K562 (cell line): ENCODE data around the gene KAT6B. TPM values are rescaled to one million over a fixed set of nuclear protein-coding genes. Genes with fewer than 3 reads are reported as not detected.
A peak's percentile ranks its signal among the peaks of the same experiment; 100 is the strongest.

Experiments
- ATAC-seq: fragments of 200-7000 bp; cut with Tn5 transposase; 3 replicates; pipeline ENCODE4 v1.9.1; 2020; ENCODE audit warnings: moderate library complexity
- BruUV-seq: library from RNA; stranded (reverse); fragments of 400-500 nt; replicated peaks from 2 replicates; lab custom pipeline; 2021; lab: Mats Ljungman, UMichigan
- CTCF ChIA-PET: fragments of 300-600 bp; formaldehyde crosslinking; extraction: SDS; loops from one replicate; lab custom pipeline; 2021; ENCODE audit warnings: low intra/inter-chr PET ratio; lab: Yijun Ruan, JAX
- POLR2A ChIA-PET: fragments of 300-600, 350-650 bp; sonication (Branson Sonifier 250); formaldehyde crosslinking; extraction: SDS; loops from one replicate; lab custom pipeline; 2021; ENCODE audit warnings: antibody characterized with exemption, inconsistent platforms; lab: Yijun Ruan, JAX
- DNase-seq, 4 experiments: peaks; one replicate each; pipeline versions ENCODE4 v3.0.0 to v3.0.0-alpha.2; 2011 to 2018; ENCODE audit warnings: low spot score in 3 of 4, mixed read lengths in 3 of 4; ENCODE audit errors: extremely low read depth in 1 of 4
- FAIRE-seq: peaks from 2 replicates; lab custom pipeline; 2011; peaks lifted over from hg19 to GRCh38; lab: Jason Lieb, UNC
- H2AFZ ChIP-seq: 2 replicates; pipeline ENCODE4 v1.6.0; 2011; ENCODE audit warnings: low read depth, low read length, control low read depth, inconsistent platforms
- H3K27ac ChIP-seq: fragments of 200-600 bp; 3 replicates; pipeline ENCODE4 v1.8.0; 2011; ENCODE audit warnings: low read depth, mild to moderate bottlenecking, control low read depth, inconsistent platforms, low read length, moderate library complexity, mixed read lengths; ENCODE audit errors: extremely low read depth
- H3K27me3 ChIP-seq, 2 experiments: fragments of 300-600 bp in 1 of 2; 2 replicates in 1 of 2; 3 replicates in 1 of 2; pipeline versions ENCODE4 v1.6.0 to v1.8.0; 2011; ENCODE audit warnings: inconsistent platforms in 2 of 2, low read length in 2 of 2, mild to moderate bottlenecking in 1 of 2, mixed read lengths in 1 of 2, moderate library complexity in 1 of 2; ENCODE audit not compliant: control insufficient read depth in 2 of 2, insufficient read depth in 2 of 2
- H3K36me3 ChIP-seq: fragments of 300-600 bp; 3 replicates; pipeline ENCODE4 v1.8.0; 2011; ENCODE audit warnings: mild to moderate bottlenecking, low read length, inconsistent platforms; ENCODE audit not compliant: control insufficient read depth, insufficient read depth
- H3K4me1 ChIP-seq, 2 experiments: fragments of 200-600 bp in 1 of 2; replicated peaks in 1 of 2; 2 replicates in 1 of 2; 3 replicates in 1 of 2; pipeline versions ENCODE4 v1.5.1 to v1.8.0; 2011; ENCODE audit warnings: inconsistent platforms in 2 of 2, low read length in 2 of 2, mild to moderate bottlenecking in 1 of 2, mixed read lengths in 1 of 2, moderate library complexity in 1 of 2; ENCODE audit not compliant: control insufficient read depth in 2 of 2, insufficient read depth in 2 of 2
- H3K4me2 ChIP-seq: 2 replicates; pipeline ENCODE4 v1.6.1; 2011; ENCODE audit warnings: low read length, control low read depth, inconsistent platforms, mixed read lengths; ENCODE audit not compliant: insufficient read depth
- H3K4me3 ChIP-seq: fragments of 200-600 bp; sonication (generic), shearing (Covaris generic); 2 replicates; pipeline ENCODE4 v1.5.1; 2016; ENCODE audit warnings: control low read depth, inconsistent platforms
- H3K79me2 ChIP-seq: fragments of 200-600 bp; 3 replicates; pipeline ENCODE4 v1.8.0; 2011; ENCODE audit warnings: low read length, inconsistent platforms; ENCODE audit not compliant: control insufficient read depth, insufficient read depth
- H3K9ac ChIP-seq, 2 experiments: 2 replicates each; pipeline versions ENCODE4 v1.6.0 to v1.6.1; 2011; ENCODE audit warnings: low read depth in 2 of 2, low read length in 2 of 2, control low read depth in 1 of 2, inconsistent platforms in 1 of 2, mild to moderate bottlenecking in 1 of 2, mixed read lengths in 1 of 2; ENCODE audit not compliant: insufficient read depth in 1 of 2
- H3K9me1 ChIP-seq: one replicate; pipeline ENCODE4 v1.6.0; 2011; ENCODE audit warnings: inconsistent platforms, mild to moderate bottlenecking, low read length, moderate library complexity; ENCODE audit not compliant: control insufficient read depth, insufficient read depth
- H3K9me3 ChIP-seq: replicated peaks from 2 replicates; pipeline ENCODE4 v1.5.1; 2011; ENCODE audit warnings: low read depth, low read length, inconsistent platforms; ENCODE audit not compliant: control insufficient read depth, insufficient read depth
- H4K20me1 ChIP-seq: replicated peaks from 2 replicates; pipeline ENCODE4 v1.6.1; 2011; ENCODE audit warnings: low read length, inconsistent platforms, mixed read lengths; ENCODE audit not compliant: control insufficient read depth, insufficient read depth
- GATAD2A ChIP-seq: fragments of 450-650 bp; IDR thresholded peaks from 2 replicates; pipeline ENCODE4 v1.6.1; 2017
- KDM5B ChIP-seq: fragments of 200-600 bp; sonication (generic); IDR thresholded peaks from 2 replicates; pipeline ENCODE4 v1.6.1; 2012; ENCODE audit warnings: low read depth, mild to moderate bottlenecking, moderate library complexity, low read length, control low read depth, inconsistent platforms; ENCODE audit not compliant: insufficient replicate concordance
- NCOA4 ChIP-seq: fragments of 450-650 bp; IDR thresholded peaks from 2 replicates; pipeline ENCODE4 v1.6.1; 2018; ENCODE audit warnings: mild to moderate bottlenecking; ENCODE audit not compliant: partially characterized antibody
- THAP7 ChIP-seq: fragments of 250-450 bp; sonication (Bioruptor Pico); IDR thresholded peaks from 2 replicates; pipeline ENCODE4 v1.5.0; 2021
- ZBTB9 ChIP-seq: fragments of 450-650 bp; formaldehyde crosslinking; IDR thresholded peaks from 2 replicates; pipeline ENCODE4 v1.4.0; 2020; ENCODE audit warnings: mild to moderate bottlenecking, moderate library complexity
- ZC3H8 ChIP-seq: fragments of 450-650 bp; IDR thresholded peaks from 2 replicates; pipeline ENCODE4 v1.6.1; 2017
- ZKSCAN3 ChIP-seq: fragments of 250-450 bp; sonication (Bioruptor Pico); IDR thresholded peaks from 2 replicates; pipeline ENCODE4 v1.4.0; 2020
- ZNF146 ChIP-seq: IDR thresholded peaks from one replicate; pipeline ENCODE4 v1.6.1; 2018; ENCODE audit warnings: missing compliant biosample characterization; ENCODE audit not compliant: unreplicated experiment
- WGBS: fragments of 100-300 bp; shearing (Covaris generic); methylation state at CpG from one replicate; pipeline ENCODE4 v1.1.6; 2016; ENCODE audit warnings: low coverage, mixed read lengths; ENCODE audit not compliant: insufficient coverage; ENCODE audit errors: missing lambda C conversion rate; 5-methylcytosine and 5-hydroxymethylcytosine counted together
- in situ Hi-C: fragments of 300-500 bp; cut with MboI; formaldehyde crosslinking; loops from 4 replicates; pipeline ENCODE4 v1.15.0; 2018; ENCODE audit warnings: inconsistent platforms, mixed read lengths
- intact Hi-C: fragments of 100-400 bp; cut with micrococcal nuclease; formaldehyde crosslinking; loops from 2 replicates; pipeline ENCODE4 v1.14.2; 2022
- polyA plus RNA-seq, 8 experiments: library from polyadenylated mRNA; depleted of rRNA in 4 of 8; stranded (reverse) in 5 of 8; unstranded in 3 of 8; fragments of >200 nt; fragmentation: Nextera tagmentation in 2 of 8; fragmentation: Illumina TruSeq in 1 of 8; extraction: Ambion mirVana in 2 of 8; extraction: Trizol in 1 of 8; gene quantifications; 2 replicates each; pipeline versions ENCODE4 v1.2.1 to v1.2.3, GENCODE V29; 2011 to 2014; ENCODE audit warnings: inconsistent platforms in 1 of 8, missing spikeins in 1 of 8
- total RNA-seq, 7 experiments: library from RNA; depleted of rRNA in 6 of 7; stranded (reverse); fragments of >200 nt in 6 of 7; fragmentation: Illumina TruSeq in 2 of 7; extraction: Trizol in 2 of 7; gene quantifications; 2 replicates each; pipeline versions ENCODE4 v1.2.1 to v1.2.3, GENCODE V29; 2011 to 2021; ENCODE audit warnings: low replicate concordance in 1 of 7

Gene KAT6B
- total and polyA plus RNA-seq, 9 of the 15 experiments (the other 6 are each of a cell fraction or from before 2014, with no cell fraction given): 1.4 to 9.2 (median 6.8) TPM

GRCh38 chr10:75012471-75012870 is 186.1 kb downstream of the KAT6B start:
- no peaks in the 10 kb centered on the region for H3K79me2 ChIP-seq
- no peak overlapping the region for H3K27ac ChIP-seq
- ATAC-seq (peak; percentile 47), FAIRE-seq (no peak), DNase-seq (no peak)
- no peak overlapping the region for H3K4me2 ChIP-seq
- BruUV-seq: no TSS peak
- intact Hi-C loops (loop anchor here (10.0 kb wide), 1 partner anchor 188 kb away; the partner anchor contains the start of gene KAT6B), in situ Hi-C loops (no loop called here)
- H3K9me1 ChIP-seq: no peaks in the 10 kb centered on the region
- H3K36me3 ChIP-seq: no peaks in the 10 kb centered on the region
- no peaks in the 10 kb centered on the region for H4K20me1 ChIP-seq
- H3K4me1 ChIP-seq: no peaks in the 10 kb centered on the region
- no peaks in the 10 kb centered on the region; a peak in 1 of 5 replicates for H3K27me3 ChIP-seq
- ChIA-PET CTCF (no interaction called here), POLR2A (no interaction called here)
- no peak overlapping the region for H2AFZ ChIP-seq
- no peak overlapping the region for H3K4me3 ChIP-seq
- TF ChIP-seq ZKSCAN3 (CRISPR knock-in tag) (no peak), THAP7 (CRISPR knock-in tag) (no peak), ZBTB9 (CRISPR knock-in tag) (no peak), ZNF146 (CRISPR knock-in tag) (no peak), KDM5B (no peak), GATAD2A (no peak), NCOA4 (no peak), ZC3H8 (no peak)
- no peaks in the 10 kb centered on the region for H3K9me3 ChIP-seq
- 45% methylated on average over 8 of the region's 8 CpGs for WGBS
- no peak overlapping the region for H3K9ac ChIP-seq
